8988T (cell line): ENCODE results near the gene TYSND1.
A peak's percentile ranks its signal among the peaks of the same experiment; 100 is the strongest.
"Not testable (repeated sequence)": the region's sequence is repeated elsewhere in the genome, so short reads cannot be mapped to it uniquely, and the experiment has no call there.

Experiments
- DNase-seq: peaks from one replicate; pipeline ENCODE4 v3.0.0; 2011

Gene TYSND1, protein sequence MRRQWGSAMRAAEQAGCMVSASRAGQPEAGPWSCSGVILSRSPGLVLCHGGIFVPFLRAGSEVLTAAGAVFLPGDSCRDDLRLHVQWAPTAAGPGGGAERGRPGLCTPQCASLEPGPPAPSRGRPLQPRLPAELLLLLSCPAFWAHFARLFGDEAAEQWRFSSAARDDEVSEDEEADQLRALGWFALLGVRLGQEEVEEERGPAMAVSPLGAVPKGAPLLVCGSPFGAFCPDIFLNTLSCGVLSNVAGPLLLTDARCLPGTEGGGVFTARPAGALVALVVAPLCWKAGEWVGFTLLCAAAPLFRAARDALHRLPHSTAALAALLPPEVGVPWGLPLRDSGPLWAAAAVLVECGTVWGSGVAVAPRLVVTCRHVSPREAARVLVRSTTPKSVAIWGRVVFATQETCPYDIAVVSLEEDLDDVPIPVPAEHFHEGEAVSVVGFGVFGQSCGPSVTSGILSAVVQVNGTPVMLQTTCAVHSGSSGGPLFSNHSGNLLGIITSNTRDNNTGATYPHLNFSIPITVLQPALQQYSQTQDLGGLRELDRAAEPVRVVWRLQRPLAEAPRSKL

GRCh38 chr10:70146489-70147258 is at the start of gene TYSND1:
Gene TYSND1, minus strand, starts transcription at chr10:70146700. Its CDS starts 114 bp downstream, at chr10:70146586.
- DNase-seq = peak; percentile 96

DNA sequence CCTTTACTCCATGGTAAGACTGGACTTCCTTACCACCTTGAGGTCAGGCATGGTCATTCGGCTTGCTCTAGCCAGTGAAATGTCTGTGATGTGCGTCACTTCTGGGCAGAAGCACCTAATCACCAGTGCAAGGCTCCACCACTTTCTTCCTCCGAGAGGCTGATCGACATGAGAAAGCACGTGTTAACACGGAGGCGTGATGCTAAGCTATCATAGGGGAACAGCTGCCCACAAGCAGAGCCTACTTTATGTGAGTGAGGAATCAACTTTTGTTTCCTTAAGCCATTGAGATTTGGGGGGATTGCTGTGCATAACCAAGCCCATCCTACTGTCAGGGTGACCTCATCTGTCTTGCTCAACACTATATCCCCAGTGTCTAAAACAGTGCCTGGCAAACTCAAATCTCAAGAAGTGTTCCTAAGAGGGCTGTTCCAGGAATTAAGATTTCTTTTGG is 46.9 kb upstream of the TYSND1 start:
- no peak for DNase-seq

DNA sequence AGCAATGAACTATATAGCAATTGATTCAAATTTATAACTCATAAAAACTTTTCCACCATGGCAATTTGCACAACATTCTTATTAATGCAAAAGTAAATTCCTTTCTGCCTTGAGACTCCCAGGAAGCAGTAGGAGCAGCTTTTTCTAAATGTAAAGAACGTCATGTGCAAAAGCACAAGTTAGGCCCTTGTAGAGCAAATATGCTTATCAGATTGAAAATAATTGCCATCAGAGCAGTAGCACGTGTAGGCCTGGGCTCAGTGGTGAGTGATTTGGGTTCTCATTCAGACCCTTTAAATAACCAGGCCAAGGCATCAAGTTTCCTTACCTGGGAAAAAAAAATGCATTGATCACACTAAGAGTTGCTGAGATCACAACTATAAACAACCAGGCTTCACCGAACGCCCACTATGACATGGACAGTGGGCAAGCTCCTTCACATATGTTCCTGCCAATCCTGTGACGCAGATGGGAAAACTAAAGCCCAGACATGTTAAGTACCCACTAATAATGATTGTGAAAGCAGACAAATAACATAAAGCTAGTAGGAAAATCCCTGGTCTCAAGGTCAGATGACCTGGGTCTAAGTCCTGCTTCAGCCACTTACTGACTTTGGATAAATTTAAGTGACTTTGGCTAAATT is 45.9 kb upstream of the TYSND1 start:
- DNase-seq = no peak

GRCh38 chr10:70191972-70192305 is 45.4 kb upstream of the TYSND1 start:
- no peak for DNase-seq

GRCh38 chr10:70191161-70191971 is 44.9 kb upstream of the TYSND1 start:
- DNase-seq = no peak

- no peak for DNase-seq
Measured at GRCh38 chr10:70190581-70190980, 44.1 kb upstream of the TYSND1 start.

DNA sequence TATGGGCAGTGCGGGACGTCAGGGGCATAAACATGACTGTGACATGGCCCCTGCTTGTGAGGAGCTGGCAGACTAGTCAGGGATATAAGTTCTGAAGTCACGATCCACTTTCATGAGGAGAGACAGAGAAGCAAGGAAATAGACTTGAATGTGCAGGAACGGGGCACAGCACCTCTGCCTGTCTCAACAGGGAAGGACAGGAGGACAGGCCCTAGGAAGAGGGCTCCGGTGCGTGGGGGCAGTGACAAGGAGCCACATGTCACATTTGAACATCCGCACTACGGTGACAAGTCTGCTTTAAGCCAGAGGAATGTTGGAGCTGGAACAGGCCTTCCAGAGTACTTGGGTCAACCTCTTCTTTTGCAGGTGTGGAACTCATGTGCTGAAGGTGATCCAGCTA is 43.6 kb upstream of the TYSND1 start:
- no peak for DNase-seq

DNA sequence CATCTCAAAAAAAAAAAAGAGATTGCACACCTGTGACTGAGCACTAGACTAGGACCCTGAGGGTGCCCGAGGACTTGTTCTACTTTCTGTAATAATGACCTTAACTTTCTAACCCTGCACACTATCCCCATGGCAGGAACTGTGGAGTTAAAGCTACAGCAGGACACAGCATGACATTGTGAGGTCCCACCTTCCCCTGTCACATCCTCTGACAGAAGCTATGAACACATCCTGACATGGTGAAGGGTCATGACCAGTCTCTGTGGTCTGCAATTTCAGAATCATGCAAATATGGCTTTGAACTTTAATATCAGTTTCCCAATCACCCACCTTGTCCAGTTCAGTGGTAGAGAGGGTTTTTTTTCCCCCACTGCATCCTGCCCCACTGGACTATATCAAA is 42.3 kb upstream of the TYSND1 start:
- DNase-seq = no peak

DNA sequence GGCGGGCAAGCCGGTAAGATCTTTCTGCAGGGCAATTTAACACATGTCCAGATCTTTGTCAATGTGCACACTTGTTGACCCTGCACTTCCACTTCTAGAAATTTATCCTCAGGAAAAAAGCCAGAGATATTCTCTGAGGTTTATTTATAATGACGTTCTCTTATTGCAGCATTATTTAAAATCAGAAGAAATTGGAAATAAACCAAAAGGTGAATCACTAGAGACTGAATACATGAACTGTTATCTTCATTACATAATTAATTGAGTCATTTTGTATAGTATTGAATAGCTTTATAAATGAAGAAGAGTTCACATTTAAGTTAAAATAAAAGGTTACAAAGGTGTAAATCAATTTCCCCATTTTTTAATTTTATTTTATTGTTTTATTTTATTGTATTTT is 40.1 kb upstream of the TYSND1 start:
- no peak for DNase-seq

GRCh38 chr10:70186090-70186489 is 39.6 kb upstream of the TYSND1 start:
- no peak for DNase-seq

- no peak for DNase-seq
Measured at GRCh38 chr10:70183304-70183703, 36.8 kb upstream of the TYSND1 start.

DNA sequence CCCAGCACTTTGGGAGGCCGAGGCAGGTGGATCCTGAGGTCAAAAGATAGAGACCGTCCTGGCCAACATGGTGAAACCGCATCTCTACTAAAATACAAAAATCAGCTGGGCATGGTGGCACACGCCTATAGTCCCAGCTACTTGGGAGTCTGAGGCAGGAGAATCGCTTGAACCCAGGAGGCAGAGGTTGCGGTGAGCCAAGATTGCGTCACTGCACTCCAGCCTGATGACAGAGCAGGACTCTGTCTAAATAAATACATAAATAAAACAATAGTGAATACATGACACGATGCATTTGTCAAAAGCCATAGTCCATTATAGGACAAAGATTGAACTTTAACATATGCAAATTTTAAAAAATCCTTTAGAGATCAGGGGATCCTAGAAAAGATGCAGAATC is 32.7 kb upstream of the TYSND1 start:
- DNase-seq = not testable (repeated sequence)

- DNase-seq = no peak
Measured at GRCh38 chr10:70178139-70178725, 31.7 kb upstream of the TYSND1 start.

DNA sequence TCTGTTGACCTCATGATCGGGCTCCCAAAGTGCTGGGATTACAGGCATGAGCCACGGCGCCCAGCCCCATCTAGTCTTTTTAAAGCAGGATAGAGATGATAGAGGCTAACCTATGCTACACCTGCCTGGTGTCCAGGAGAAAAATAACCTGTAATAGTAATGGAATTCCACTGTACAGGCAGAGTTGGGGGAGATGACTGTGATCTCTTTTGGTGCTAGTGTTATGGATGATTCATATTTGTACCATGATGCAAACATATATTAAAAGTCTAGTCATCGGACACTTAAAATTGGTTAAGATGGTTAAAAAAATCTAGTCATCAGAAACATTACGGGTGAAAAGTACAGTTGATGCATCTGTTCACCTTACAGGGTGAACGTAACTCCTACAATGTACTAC is 29.9 kb upstream of the TYSND1 start:
- DNase-seq = no peak

DNA sequence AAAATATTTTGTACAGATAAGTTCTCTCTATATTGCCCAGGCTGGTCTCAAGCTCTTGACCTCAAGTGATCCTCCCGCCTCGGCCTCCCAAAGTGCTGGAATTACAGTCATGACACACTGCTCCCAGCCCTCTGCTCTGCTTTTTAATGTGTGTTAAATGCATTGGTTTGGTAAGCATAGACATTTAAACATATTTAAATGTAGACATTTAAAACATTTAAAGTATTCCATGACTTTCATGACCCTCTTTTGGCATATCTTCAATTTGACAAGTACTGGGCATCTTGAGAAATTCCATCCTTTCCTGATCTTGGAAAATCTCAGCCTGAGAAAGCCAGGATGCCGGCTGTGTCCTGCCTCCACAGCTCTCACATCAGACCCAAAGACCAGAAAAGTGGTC is 29.0 kb upstream of the TYSND1 start:
- no peak for DNase-seq

DNA sequence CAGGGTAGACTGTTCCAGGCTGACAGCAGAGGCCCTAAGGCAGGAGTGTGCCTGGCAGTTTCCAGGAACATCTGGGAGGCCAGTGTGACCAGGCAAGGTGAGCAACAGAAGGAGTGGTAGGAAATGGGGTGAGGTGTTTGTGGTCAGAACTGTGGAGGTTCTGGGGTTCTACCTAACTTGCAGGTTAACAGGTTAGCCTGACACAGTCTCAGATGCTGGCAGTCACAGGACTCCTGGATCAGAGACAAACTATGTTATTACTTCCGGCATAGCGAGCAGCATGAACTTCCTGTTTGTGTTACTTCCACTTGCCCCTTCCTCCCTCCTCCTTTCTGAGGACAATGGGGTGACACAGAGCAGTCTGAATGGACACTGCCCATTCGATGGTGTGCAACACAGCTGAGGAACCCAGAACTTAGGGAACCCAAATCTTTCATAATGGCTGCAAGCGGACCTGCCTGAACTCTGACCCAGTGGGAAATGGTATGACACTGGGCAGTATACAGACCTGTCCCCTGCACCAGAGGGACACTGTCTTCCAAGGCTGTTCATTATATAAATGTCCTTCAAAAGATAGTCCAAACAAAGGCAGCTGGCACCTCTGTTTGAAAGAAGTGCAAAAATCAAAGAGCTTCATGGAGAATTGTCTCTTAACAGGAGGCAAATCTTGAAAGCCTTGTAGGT is 27.7 kb upstream of the TYSND1 start:
- no peak for DNase-seq

GRCh38 chr10:70169649-70170364 is 23.3 kb upstream of the TYSND1 start:
- DNase-seq = no peak

- no peak for DNase-seq
Measured at GRCh38 chr10:70169011-70169410, 22.5 kb upstream of the TYSND1 start.

- DNase-seq = no peak
Measured at GRCh38 chr10:70167246-70167645, 20.7 kb upstream of the TYSND1 start.

DNA sequence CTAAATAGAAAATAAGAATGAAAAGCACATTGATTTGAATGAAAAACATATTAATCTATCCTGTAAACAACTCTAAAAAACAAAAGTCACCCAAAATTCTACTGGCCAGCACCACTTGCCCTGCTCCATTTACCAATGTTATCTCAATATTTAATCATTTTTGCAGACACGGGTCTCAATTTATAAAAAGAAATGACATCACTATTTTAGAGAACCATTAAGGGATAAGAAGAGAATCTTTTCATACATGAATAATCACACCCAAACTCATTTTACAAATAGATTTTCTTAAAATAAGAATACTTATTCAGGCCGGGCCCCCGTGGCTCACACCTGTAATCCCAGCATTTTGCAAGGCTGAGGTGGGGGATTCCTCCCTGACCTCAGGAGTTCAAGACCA is 19.9 kb upstream of the TYSND1 start:
- DNase-seq = no peak

- DNase-seq = no peak
Measured at GRCh38 chr10:70164163-70164562, 17.7 kb upstream of the TYSND1 start.
